ENCODE measurements around the gene PBRM1. TPM values are rescaled to one million over a fixed set of nuclear protein-coding genes. Genes with fewer than 3 reads are reported as not detected.

PBRM1 gene
- total and polyA plus RNA-seq, 2 donors (not counting 3 experiments of a cell fraction or from before 2014, with no cell fraction given): 26.7 to 87.1 TPM

GRCh38 chr3:52524752-52525679 lies 160.7 kb downstream of the PBRM1 start:
- no peak overlapping the region for H3K4me3 ChIP-seq (replicated peaks in 1 of 3; ENCODE audit: insufficient read depth in 1 of 3, low read depth in 1 of 3, low read length in 3 of 3)
- H3K27ac ChIP-seq (ENCODE audit: insufficient read depth, low read depth, low read length): peak overlapping the region; percentile 7
- no peak for FAIRE-seq
- H3K9me1 ChIP-seq (replicated peaks; ENCODE audit: control insufficient read depth, extremely low read depth, insufficient read depth, low read length): no peaks in the 10 kb centered on the region
- H3K36me3 ChIP-seq (ENCODE audit: control insufficient read depth in 2 of 2, extremely low read depth in 1 of 2, insufficient read depth in 2 of 2, low read length in 2 of 2): peaks cover 22 to 71% of the 10 kb centered on the region in 2 experiments
- intact Hi-C loops (cut with micrococcal nuclease) (no loop called here), dilution Hi-C loops (cut with MboI; ENCODE audit: extremely low pct_ligation_motif_present, low sequenced_read_pairs) (no loop called here)
- H3K9me3 ChIP-seq (replicated peaks; ENCODE audit: control insufficient read depth, insufficient read depth, low read length): no peaks in the 10 kb centered on the region
- peaks cover 7% of the 10 kb centered on the region for H3K79me2 ChIP-seq (ENCODE audit: control insufficient read depth, insufficient read depth, low read length)
- POLR2A ChIA-PET: interaction anchor here (0.6 to 1.4 kb wide), 3 partner anchors 13 to 604 kb away, joined by 3 read pairs; no protein-coding TSS in a partner anchor
- CTCF ChIA-PET: interaction anchor here (1.1 to 1.4 kb wide), 3 partner anchors 11 to 55 kb away, joined by 3 to 6 read pairs (median 3); partner anchors contain the start of gene UQCC5
- no peak overlapping the region for H3K4me2 ChIP-seq (ENCODE audit: insufficient read depth, low read length)
- DNase-seq (ENCODE audit: low read depth, low spot score): peak; percentile 40
- TF ChIP-seq CTCF (IDR thresholded peaks at IDR 0.05; ENCODE audit: extremely low read depth in 1 of 2, insufficient read depth in 1 of 2, low read depth in 1 of 2, low read length in 2 of 2) (no peak), POLR2AphosphoS5 (IDR thresholded peaks at IDR 0.05; ENCODE audit: insufficient read depth, low read depth, low read length) (peak; percentile 35), MYC (IDR thresholded peaks at IDR 0.05; ENCODE audit: low read depth, low read length) (no peak), GATA2 (IDR thresholded peaks at IDR 0.05; ENCODE audit: insufficient read depth, insufficient read length, low read depth, low read length) (no peak), EZH2 (IDR thresholded peaks at IDR 0.05; ENCODE audit: borderline replicate concordance, low read depth, low read length, severe bottlenecking) (no peak), FOS (IDR thresholded peaks at IDR 0.05; ENCODE audit: borderline replicate concordance, insufficient read depth, low read length) (no peak), POLR2A (IDR thresholded peaks at IDR 0.05; ENCODE audit: low read depth, low read length) (peak; percentile 57), JUN (IDR thresholded peaks at IDR 0.05; ENCODE audit: borderline replicate concordance, insufficient read depth, insufficient read length, low read depth) (no peak), MAX (IDR thresholded peaks at IDR 0.05; ENCODE audit: insufficient read depth, insufficient read length) (no peak)
- BruUV-seq (replicated peaks): no TSS peak
- H3K9ac ChIP-seq (replicated peaks; ENCODE audit: extremely low read depth, insufficient read depth, low read length): no peak overlapping the region
- H3K4me1 ChIP-seq (ENCODE audit: control insufficient read depth, extremely low read depth, insufficient read depth, low read length): peaks cover 10% of the 10 kb centered on the region
- no peaks in the 10 kb centered on the region for H4K20me1 ChIP-seq (replicated peaks; ENCODE audit: control insufficient read depth, extremely low read depth, insufficient read depth, low read length)
- no peak overlapping the region for H2AFZ ChIP-seq (ENCODE audit: low read depth, low read length)
- no peaks in the 10 kb centered on the region for H3K27me3 ChIP-seq (ENCODE audit: control insufficient read depth in 2 of 2, insufficient read depth in 2 of 2, low read length in 2 of 2)
